NCI-H526 (cell line): Measurements from ENCODE around the gene RNF207.
"Not testable (repeated sequence)": the region's sequence is repeated elsewhere in the genome, so short reads cannot be mapped to it uniquely, and the experiment has no call there.

Experiments used
- DNase-seq, 2 experiments: peaks; one replicate each; lab custom pipeline; 2025; lab: John Stamatoyannopoulos, UW

The RNF207 gene

GRCh38 chr1:6200188-6200809, 5.6 kb upstream of the RNF207 start:
- DNase-seq = no peak

- no peak for DNase-seq
These were observed 3.7 kb upstream of the RNF207 start for GRCh38 chr1:6202256-6202655.

- DNase-seq = no peak
These were observed 569 bp downstream of the RNF207 start for GRCh38 chr1:6206520-6206855.

- no peak for DNase-seq
These were observed 1.4 kb downstream of the RNF207 start for GRCh38 chr1:6207075-6207885.

- no peak for DNase-seq
These were observed 2.0 kb downstream of the RNF207 start for GRCh38 chr1:6207921-6208320.

- DNase-seq = peak; percentile 45 to 82
These were observed 3.1 kb downstream of the RNF207 start for GRCh38 chr1:6208723-6209660.

GRCh38 chr1:6209661-6210580, 4.0 kb downstream of the RNF207 start:
- DNase-seq = peak in 1 of 2 experiments; percentile 76

GRCh38 chr1:6210591-6211355, 4.9 kb downstream of the RNF207 start:
- no peak for DNase-seq

- DNase-seq = no peak
These were observed 5.8 kb downstream of the RNF207 start for GRCh38 chr1:6211731-6212130.

- no peak for DNase-seq
These were observed 6.5 kb downstream of the RNF207 start for GRCh38 chr1:6212193-6212959.

GRCh38 chr1:6218375-6219164, 12.7 kb downstream of the RNF207 start:
- DNase-seq = no peak

- not testable (repeated sequence) for DNase-seq
These were observed 13.7 kb downstream of the RNF207 start for GRCh38 chr1:6219641-6220040.

GRCh38 chr1:6220236-6220635, 14.3 kb downstream of the RNF207 start:
- no peak for DNase-seq

- no peak for DNase-seq
These were observed 15.4 kb downstream of the RNF207 start for GRCh38 chr1:6221210-6221784.

GRCh38 chr1:6222636-6223035, 16.7 kb downstream of the RNF207 start:
- DNase-seq = no peak

- DNase-seq = no peak
These were observed 17.7 kb downstream of the RNF207 start for GRCh38 chr1:6223617-6224016.

- DNase-seq = no peak
These were observed 18.8 kb downstream of the RNF207 start for GRCh38 chr1:6224718-6225117.

- DNase-seq = no peak
These were observed 19.7 kb downstream of the RNF207 start for GRCh38 chr1:6225651-6226050.

GRCh38 chr1:6233376-6233775, 27.5 kb downstream of the RNF207 start:
- DNase-seq = no peak
